Keratinocyte (primary cell): ENCODE results near the gene GGT5. TPM values are rescaled to one million over a fixed set of nuclear protein-coding genes. Genes with fewer than 3 reads are reported as not detected.
"Not testable (repeated sequence)": the region's sequence is repeated elsewhere in the genome, so short reads cannot be mapped to it uniquely, and the experiment has no call there.

Source experiments
- DNase-seq: peaks from one replicate; pipeline ENCODE4 v3.0.0-alpha.2; 2011; ENCODE audit warnings: low read depth, missing footprints, low spot score
- FAIRE-seq: peaks from 2 replicates; lab custom pipeline; 2011; peaks lifted over from hg19 to GRCh38; lab: Jason Lieb, UNC
- H2AFZ ChIP-seq: 2 replicates; pipeline ENCODE4 v1.6.0; 2012; ENCODE audit warnings: low read length, control low read depth, inconsistent platforms; ENCODE audit not compliant: control insufficient read depth
- H3K27ac ChIP-seq: 2 replicates; pipeline ENCODE4 v1.5.1; 2011; ENCODE audit warnings: low read length; ENCODE audit not compliant: control insufficient read depth, insufficient read depth
- H3K27me3 ChIP-seq: 3 replicates; pipeline ENCODE4 v1.6.0; 2011; ENCODE audit warnings: low read length; ENCODE audit not compliant: control insufficient read depth, insufficient read depth; ENCODE audit errors: extremely low read depth
- H3K36me3 ChIP-seq, 2 experiments: 2 replicates in 1 of 2; 3 replicates in 1 of 2; pipeline ENCODE4 v1.5.1; 2011; ENCODE audit warnings: low read length in 2 of 2, mild to moderate bottlenecking in 1 of 2; ENCODE audit not compliant: control insufficient read depth in 2 of 2, insufficient read depth in 2 of 2; ENCODE audit errors: extremely low read depth in 1 of 2
- H3K4me1 ChIP-seq: 3 replicates; pipeline ENCODE4 v1.5.1; 2011; ENCODE audit warnings: low read length; ENCODE audit not compliant: control insufficient read depth, insufficient read depth; ENCODE audit errors: extremely low read depth
- H3K4me2 ChIP-seq: 3 replicates; pipeline ENCODE4 v1.6.0; 2011; ENCODE audit warnings: low read depth, low read length; ENCODE audit not compliant: control insufficient read depth, insufficient read depth; ENCODE audit errors: extremely low read depth
- H3K4me3 ChIP-seq, 3 experiments: fragments of 200-600 bp in 1 of 3; sonication (generic) in 1 of 3; 2 replicates in 2 of 3; 3 replicates in 1 of 3; pipeline ENCODE4 v1.5.1; 2011 to 2016; ENCODE audit warnings: low read length in 3 of 3, mild to moderate bottlenecking in 3 of 3, control low read depth in 2 of 3, inconsistent platforms in 1 of 3, low read depth in 1 of 3, mixed read lengths in 1 of 3, mixed run types in 1 of 3, moderate library complexity in 1 of 3; ENCODE audit not compliant: control insufficient read depth in 2 of 3, insufficient read depth in 2 of 3; ENCODE audit errors: extremely low read depth in 1 of 3
- H3K79me2 ChIP-seq: 2 replicates; pipeline ENCODE4 v1.6.0; 2012; ENCODE audit warnings: low read length; ENCODE audit not compliant: control insufficient read depth, insufficient read depth
- H3K9ac ChIP-seq: 3 replicates; pipeline ENCODE4 v1.6.0; 2011; ENCODE audit warnings: low read length; ENCODE audit not compliant: control insufficient read depth, insufficient read depth; ENCODE audit errors: extremely low read depth
- H3K9me1 ChIP-seq: 3 replicates; pipeline ENCODE4 v1.6.0; 2011; ENCODE audit warnings: low read length; ENCODE audit not compliant: control insufficient read depth, insufficient read depth; ENCODE audit errors: extremely low read depth
- H3K9me3 ChIP-seq: 2 replicates; pipeline ENCODE4 v1.5.1; 2012; ENCODE audit warnings: low read depth, low read length; ENCODE audit not compliant: control insufficient read depth
- H4K20me1 ChIP-seq: 3 replicates; pipeline ENCODE4 v1.6.0; 2011; ENCODE audit warnings: low read length; ENCODE audit not compliant: control insufficient read depth, insufficient read depth; ENCODE audit errors: extremely low read depth
- dilution Hi-C: fragments of 300-500 bp; cut with MboI; formaldehyde crosslinking; loops from one replicate; pipeline ENCODE4 v1.7.0; 2020; ENCODE audit warnings: low sequenced_read_pairs; ENCODE audit not compliant: extremely low pct_ligation_motif_present
- polyA plus RNA-seq, 5 experiments: library from polyadenylated mRNA; depleted of rRNA in 3 of 5; stranded (reverse) in 3 of 5; stranded (forward) in 1 of 5; unstranded in 1 of 5; fragments of >200 nt; gene quantifications; 1 replicate in 1 of 5; 2 replicates in 3 of 5; 3 replicates in 1 of 5; pipeline versions ENCODE4 v1.2.1 to v1.2.3, GENCODE V29; 2011 to 2012; ENCODE audit warnings: missing spikeins in 2 of 5, low read depth in 1 of 5, low replicate concordance in 1 of 5

The GGT5 gene
- polyA plus RNA-seq, 1 donor (not counting 4 experiments of a cell fraction or from before 2014, with no cell fraction given), result not detected

DNA sequence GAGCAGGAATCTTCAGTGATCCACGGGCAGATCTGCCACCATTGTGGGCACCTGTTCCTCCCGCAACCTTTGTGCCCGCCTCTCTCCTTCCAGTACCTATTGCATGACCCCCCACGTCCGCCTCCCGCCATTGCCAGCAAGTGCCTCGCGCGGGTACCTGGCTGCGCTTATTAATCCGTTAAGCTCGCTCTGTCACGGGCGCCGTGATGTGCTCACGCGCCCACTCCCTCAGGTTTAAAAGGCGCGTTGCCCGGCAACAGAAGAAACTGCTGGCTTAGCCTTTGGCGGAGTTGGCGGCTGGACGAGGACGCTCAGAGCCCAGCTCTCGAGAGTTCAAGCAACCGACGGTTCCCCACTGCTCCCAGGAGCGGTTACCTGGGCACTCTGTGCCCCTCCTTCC, 6.4 kb upstream of the GGT5 start:
- H3K9ac ChIP-seq, result not testable (repeated sequence)

DNA sequence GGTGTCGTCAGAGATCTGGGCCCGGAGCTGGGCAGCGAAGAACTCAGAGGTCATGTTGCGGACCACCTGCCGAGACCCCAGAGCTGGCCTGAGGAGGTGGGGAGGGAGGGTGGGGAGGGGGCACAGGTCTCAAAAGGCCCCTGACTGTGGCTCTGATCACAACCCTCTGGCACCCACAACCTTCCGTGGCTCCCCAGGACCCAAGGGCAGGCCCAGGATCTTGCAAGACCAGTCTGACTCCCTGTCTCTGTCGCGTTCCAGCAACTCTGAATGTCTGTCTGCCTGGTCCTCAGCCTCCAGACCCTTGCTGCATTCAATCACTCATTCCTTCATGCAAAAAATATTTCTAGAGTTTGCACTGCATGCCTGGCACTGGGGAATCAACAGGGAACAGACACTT, 4.5 kb upstream of the GGT5 start:
- H2AFZ ChIP-seq, DNase-seq, H3K4me2 ChIP-seq, H3K27ac ChIP-seq, H3K9ac ChIP-seq, FAIRE-seq, H3K36me3 ChIP-seq, H3K4me3 ChIP-seq, H3K9me1 ChIP-seq, H3K79me2 ChIP-seq, H3K9me3 ChIP-seq, H3K4me1 ChIP-seq, H3K27me3 ChIP-seq, dilution Hi-C loops, H4K20me1 ChIP-seq: not testable (repeated sequence)

More for the DNA sequence above, 6.4 kb upstream of the GGT5 start:
- H3K4me3 ChIP-seq, H3K4me1 ChIP-seq, dilution Hi-C loops, DNase-seq, H3K27ac ChIP-seq, H3K9me1 ChIP-seq, H3K36me3 ChIP-seq, H3K79me2 ChIP-seq, H2AFZ ChIP-seq, H3K4me2 ChIP-seq, H3K9me3 ChIP-seq, H4K20me1 ChIP-seq, FAIRE-seq, H3K27me3 ChIP-seq: not testable (repeated sequence)

DNA sequence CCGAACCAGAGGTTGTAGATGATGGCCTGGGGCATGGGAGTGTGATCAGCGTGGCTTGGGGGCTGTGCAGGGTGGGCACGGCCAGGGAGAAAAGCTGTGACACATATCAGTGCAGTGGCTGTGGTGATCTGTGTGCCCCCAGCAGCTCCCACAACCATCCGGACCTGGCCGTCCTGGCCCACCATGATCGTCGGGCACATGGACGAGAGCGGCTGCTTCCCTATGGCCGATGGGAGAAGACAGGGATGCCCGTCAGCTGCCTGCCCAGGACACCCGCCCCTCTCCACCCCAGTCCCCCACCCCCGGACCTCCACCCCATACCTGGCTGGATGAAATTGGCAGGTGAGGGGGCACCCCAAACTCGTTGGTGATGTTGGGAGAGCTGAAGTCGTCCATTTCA, 3.7 kb upstream of the GGT5 start:
- H3K27ac ChIP-seq, H3K4me1 ChIP-seq, H3K4me2 ChIP-seq, H3K9me1 ChIP-seq, H3K27me3 ChIP-seq, H3K4me3 ChIP-seq, H3K36me3 ChIP-seq, H4K20me1 ChIP-seq, H3K9ac ChIP-seq, DNase-seq, FAIRE-seq, dilution Hi-C loops, H3K9me3 ChIP-seq, H3K79me2 ChIP-seq, H2AFZ ChIP-seq: not testable (repeated sequence)
